GM12801 (cell line): ENCODE data around the gene TMEM130.

ENCODE experiments used
- TF ChIP-seq, protein P1 (sequence below): IDR thresholded peaks from one replicate; pipeline ENCODE4 v1.5.1; 2011; ENCODE audit warnings: control low read depth; ENCODE audit not compliant: insufficient read length; ENCODE audit errors: extremely low read depth

TMEM130 gene

DNA sequence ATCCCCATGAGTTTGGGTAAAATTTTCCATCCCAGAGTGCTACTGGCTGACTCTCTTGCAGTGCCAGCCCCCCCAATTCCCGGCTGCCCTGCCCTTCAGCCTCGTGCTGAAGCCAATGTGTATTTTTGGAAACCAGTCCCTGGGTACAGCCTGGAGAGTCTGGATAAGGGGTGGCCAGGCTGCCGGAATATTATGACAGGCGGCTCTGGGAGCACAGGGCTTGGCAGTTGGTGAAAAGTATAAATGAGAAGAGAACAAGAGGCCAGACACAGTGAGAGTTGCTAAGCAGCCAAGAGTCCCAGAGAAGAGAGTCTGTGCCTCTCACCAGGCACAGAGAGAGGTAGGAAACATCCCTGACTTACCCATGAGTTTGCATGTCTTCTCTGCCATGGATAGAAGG lies 53.6 kb downstream of the TMEM130 start:
- TF ChIP-seq, protein P1, sequence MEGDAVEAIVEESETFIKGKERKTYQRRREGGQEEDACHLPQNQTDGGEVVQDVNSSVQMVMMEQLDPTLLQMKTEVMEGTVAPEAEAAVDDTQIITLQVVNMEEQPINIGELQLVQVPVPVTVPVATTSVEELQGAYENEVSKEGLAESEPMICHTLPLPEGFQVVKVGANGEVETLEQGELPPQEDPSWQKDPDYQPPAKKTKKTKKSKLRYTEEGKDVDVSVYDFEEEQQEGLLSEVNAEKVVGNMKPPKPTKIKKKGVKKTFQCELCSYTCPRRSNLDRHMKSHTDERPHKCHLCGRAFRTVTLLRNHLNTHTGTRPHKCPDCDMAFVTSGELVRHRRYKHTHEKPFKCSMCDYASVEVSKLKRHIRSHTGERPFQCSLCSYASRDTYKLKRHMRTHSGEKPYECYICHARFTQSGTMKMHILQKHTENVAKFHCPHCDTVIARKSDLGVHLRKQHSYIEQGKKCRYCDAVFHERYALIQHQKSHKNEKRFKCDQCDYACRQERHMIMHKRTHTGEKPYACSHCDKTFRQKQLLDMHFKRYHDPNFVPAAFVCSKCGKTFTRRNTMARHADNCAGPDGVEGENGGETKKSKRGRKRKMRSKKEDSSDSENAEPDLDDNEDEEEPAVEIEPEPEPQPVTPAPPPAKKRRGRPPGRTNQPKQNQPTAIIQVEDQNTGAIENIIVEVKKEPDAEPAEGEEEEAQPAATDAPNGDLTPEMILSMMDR, result no peak

DNA sequence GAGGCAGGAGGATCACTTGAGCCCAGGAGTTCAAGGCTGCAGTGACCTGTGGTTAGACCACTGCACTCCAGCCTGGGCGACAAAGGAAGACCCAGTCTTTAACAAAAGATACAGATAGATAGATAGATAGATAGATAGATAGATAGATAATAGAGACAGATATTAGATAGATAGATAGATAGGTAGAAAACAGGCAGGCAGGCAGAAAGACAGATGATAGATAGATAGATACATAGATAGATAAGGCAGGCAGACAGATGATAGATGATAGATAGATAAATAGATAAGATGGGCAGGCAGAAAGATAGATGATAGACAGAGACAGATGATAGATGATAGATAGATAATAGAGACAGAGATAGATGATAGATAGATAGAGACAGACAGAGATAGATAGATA lies 54.5 kb downstream of the TMEM130 start:
- TF ChIP-seq, protein P1, result no peak

DNA sequence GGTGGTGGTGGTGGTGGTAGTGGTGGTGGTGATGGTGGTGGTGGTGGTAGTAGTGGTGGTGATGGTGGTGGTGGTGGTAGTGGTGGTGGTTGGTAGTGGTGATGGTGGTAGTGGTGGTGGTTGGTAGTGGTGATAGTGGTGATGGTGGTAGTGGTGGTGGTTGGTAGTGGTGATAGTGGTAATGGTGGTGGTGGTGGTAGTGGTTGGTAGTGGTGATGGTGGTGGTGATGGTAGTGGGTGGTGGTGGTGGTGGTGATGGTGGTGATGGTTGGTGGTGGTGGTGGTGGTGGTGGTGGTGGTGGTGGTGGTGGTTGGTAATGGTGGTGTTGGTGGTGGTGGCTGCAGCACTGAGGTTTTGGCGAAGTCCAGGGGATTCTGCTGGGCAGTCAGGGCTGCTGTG lies 58.5 kb downstream of the TMEM130 start:
- TF ChIP-seq, protein P1, result no peak

DNA sequence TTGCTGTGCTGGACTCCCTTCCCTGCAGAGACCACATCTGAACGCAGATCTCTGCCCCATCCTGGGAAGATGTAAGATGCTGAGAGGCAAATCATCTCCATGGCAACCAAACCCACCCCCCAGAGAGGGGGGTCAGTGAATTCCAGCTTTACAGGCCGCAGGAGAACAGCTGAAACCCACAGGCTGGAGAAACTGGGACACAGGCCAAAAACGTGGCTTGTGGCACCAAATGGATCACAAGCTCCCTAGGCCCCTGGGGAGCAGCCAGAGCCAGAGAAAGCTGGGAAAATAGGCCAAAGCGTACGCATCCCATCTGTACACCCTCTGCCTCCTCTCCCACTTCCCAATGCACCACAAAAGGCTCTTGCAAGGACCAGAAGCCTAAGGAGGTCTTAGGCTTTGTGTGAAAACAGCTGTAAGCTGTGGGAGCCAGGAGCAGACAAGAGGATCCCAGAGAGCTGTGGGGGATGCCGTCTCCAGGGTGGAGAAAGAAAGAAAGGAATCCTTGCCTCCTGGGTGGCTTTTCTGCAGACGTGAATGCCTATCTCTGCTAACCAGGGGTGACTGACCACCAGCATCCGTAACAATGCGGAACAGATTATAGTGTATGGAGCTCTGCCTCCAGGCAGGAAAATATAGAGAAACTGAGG lies 59.5 kb downstream of the TMEM130 start:
- TF ChIP-seq, protein P1, result no peak

DNA sequence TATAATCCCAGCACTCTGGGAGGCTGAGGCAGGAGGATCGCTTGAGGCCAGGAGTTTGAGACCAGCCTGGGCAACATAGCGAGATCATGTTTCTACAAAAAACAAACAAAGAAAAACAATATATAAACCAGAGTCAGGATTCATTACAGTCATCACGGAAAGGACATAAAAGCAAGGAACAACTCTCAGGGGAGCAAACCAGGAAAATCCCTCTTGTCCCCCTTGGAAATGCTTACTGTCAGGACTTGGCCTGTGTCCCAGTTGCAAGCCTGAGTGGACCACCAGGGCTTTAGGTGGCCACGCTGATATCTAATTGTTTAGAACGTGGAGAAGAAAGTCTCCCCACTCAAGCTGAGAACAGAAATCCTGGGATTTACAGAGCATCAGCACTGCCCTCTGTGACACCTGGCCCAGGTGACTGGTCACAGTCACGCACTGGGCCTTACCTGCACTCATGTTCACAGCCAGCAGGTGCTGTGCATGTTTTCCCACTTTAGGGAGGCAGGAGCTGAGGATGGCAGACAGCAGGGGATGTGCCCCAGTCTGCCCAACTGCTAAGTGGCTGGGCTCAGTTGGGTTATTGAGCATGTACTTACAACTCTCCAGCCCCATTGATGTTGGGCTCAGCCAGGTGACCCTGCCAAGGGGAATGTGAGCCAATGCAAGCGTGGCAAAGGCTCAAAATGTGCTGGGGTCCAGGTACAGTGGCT lies 60.9 kb downstream of the TMEM130 start:
- TF ChIP-seq, protein P1, result no peak

DNA sequence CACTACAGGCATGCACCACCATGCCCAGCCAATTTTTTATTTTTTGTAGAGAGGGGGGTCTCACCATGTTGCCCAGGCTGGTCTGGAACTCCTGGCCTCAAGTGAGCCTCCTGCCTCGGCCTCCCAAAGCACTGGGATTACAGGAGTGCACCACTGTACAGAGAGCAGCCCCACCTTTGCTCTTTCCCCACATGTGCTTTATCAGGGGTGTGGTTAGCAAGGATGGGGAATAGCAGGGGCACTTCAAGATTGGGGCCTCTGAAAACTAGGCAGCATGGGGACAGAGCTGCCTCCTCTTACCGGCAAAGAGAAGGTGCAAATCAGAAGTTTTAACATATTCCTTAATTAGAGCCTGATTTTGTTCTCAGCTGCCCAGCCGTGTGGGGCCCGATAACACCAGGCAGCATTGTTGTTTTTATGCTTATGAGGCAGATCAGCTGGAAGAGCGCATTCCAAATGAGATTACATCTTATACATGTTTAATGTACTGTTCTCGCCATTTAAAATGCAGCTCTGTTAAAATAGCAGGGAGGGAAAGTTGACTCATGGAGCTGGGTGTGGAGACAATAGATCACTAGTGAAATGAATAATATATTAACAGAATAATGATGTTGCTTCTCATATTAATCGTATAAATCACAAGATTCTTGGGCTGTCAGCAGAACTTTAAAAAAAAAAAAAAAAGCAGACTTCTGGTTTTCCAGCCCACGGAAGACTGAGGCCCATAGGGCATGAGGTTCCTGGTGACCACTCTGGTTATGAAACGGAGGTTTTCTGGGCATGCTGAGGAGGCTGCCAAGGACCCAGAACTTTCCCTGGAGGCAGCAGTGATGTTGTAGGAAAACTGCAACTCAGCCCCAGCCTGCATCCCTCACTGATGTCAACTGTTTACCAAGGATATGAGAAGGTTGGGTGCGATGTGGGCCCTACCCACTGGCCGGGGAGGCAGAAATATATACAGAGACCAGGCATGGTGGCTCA lies 62.5 kb downstream of the TMEM130 start:
- TF ChIP-seq, protein P1, result no peak

DNA sequence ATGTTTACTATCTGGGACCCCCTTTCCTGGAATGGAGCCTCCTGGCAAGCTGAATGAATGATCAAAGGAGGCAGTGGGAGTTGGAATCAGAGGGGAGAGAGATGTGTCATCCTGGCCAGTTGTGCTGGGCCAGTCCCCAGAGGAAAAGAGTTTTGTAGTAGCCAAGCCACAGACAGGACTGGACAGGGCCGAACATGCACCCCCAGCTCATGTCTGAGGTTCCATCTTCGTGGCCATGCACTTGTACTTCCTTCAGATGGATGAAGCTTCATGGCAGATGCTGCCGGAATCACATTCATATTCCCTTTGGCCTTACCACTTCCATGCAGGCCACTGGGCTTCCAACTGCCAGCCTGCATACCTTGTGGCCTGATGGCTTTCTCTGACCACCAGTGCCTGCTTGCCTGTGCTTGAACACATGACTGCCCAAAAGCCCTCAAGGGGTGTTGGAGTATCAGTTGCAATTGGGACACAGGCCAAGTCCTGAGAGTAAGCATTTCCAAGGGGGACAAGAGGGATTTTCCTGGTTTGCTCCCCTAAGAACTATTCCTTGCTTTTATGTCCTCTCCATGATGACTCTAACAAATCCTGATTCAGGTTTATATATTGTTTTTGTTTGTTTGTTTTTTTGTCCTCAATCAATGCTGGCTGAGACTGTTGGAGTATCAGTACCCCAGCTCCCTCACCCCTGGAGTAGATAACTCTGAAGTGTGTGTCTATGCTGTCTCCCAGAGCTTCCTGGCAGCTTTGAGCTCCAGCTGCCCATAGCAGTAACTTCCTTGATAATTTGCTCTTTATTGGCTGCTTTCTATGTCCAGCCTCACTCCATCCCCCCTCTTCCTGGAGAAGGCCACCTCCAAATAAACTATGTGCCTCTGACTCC lies 63.6 kb downstream of the TMEM130 start:
- TF ChIP-seq, protein P1, result no peak
